Fibroblast of skin of right quadriceps (primary cell): ENCODE measurements around the gene UBE2N.

Experiments
- DNase-seq: peaks from one replicate; pipeline ENCODE4 v3.0.0-alpha.2; 2013

Gene UBE2N

GRCh38 chr12:93379326-93379980 is 62.3 kb downstream of the UBE2N start:
- DNase-seq = no peak

GRCh38 chr12:93378998-93379325 is 62.8 kb downstream of the UBE2N start:
- no peak for DNase-seq

- DNase-seq = peak; percentile 78
Observed at GRCh38 chr12:93378196-93378997, 63.4 kb downstream of the UBE2N start.

GRCh38 chr12:93377252-93378195 is 64.2 kb downstream of the UBE2N start, which contains the start of gene NUDT4:
NUDT4 (plus strand) TSS chr12:93377925; CDS start chr12:93378323, 398 bp downstream.
- peak; percentile 96 for DNase-seq

- peak; percentile 25 for DNase-seq
Observed at GRCh38 chr12:93376436-93377251, 65.1 kb downstream of the UBE2N start.

GRCh38 chr12:93375906-93376305 is 65.8 kb downstream of the UBE2N start:
- DNase-seq = no peak

- DNase-seq = no peak
Observed at GRCh38 chr12:93373961-93374656, 67.6 kb downstream of the UBE2N start.

GRCh38 chr12:93370947-93371346 is 70.8 kb downstream of the UBE2N start:
- DNase-seq = no peak

- no peak for DNase-seq
Observed at GRCh38 chr12:93369505-93369904, 72.2 kb downstream of the UBE2N start.

- DNase-seq = no peak
Observed at GRCh38 chr12:93368766-93369165, 73.0 kb downstream of the UBE2N start.

GRCh38 chr12:93366422-93366821 is 75.3 kb downstream of the UBE2N start:
- no peak for DNase-seq

- no peak for DNase-seq
Observed at GRCh38 chr12:93365616-93366405, 75.9 kb downstream of the UBE2N start.

- no peak for DNase-seq
Observed at GRCh38 chr12:93363841-93364297, 77.9 kb downstream of the UBE2N start.

GRCh38 chr12:93361151-93361919 is 80.4 kb downstream of the UBE2N start:
- DNase-seq = peak; percentile 22

- DNase-seq = no peak
Observed at GRCh38 chr12:93360688-93361087, 81.1 kb downstream of the UBE2N start.

GRCh38 chr12:93358821-93359220 is 82.9 kb downstream of the UBE2N start:
- no peak for DNase-seq

- DNase-seq = no peak
Observed at GRCh38 chr12:93358058-93358457, 83.7 kb downstream of the UBE2N start.

GRCh38 chr12:93356214-93356613 is 85.5 kb downstream of the UBE2N start:
- DNase-seq = no peak
